Mononuclear cell (primary cell): Measurements from ENCODE around the gene GRPR. TPM values are rescaled to one million over a fixed set of nuclear protein-coding genes. Genes with fewer than 3 reads are reported as not detected.

Experiments
- H3K27me3 ChIP-seq: 2 replicates; pipeline ENCODE4 v1.6.0; 2011; ENCODE audit warnings: low read length, control low read depth; ENCODE audit not compliant: insufficient read depth
- H3K4me1 ChIP-seq: 2 replicates; pipeline ENCODE4 v1.5.1; 2011; ENCODE audit warnings: mild to moderate bottlenecking, low read length, control low read depth; ENCODE audit not compliant: insufficient read depth
- H3K4me3 ChIP-seq: 2 replicates; pipeline ENCODE4 v1.5.1; 2011; ENCODE audit warnings: mild to moderate bottlenecking, low read length, moderate library complexity
- H3K9me3 ChIP-seq: 2 replicates; pipeline ENCODE4 v1.5.1; 2011; ENCODE audit warnings: low read depth, mild to moderate bottlenecking, control low read depth, low read length
- total RNA-seq: library from RNA; depleted of rRNA; stranded (reverse); fragments of >200 nt; gene quantifications from one replicate; pipeline ENCODE4 v1.2.3, GENCODE V29; 2012

The GRPR gene
- total RNA-seq, 1 donor = 0.21 TPM

DNA sequence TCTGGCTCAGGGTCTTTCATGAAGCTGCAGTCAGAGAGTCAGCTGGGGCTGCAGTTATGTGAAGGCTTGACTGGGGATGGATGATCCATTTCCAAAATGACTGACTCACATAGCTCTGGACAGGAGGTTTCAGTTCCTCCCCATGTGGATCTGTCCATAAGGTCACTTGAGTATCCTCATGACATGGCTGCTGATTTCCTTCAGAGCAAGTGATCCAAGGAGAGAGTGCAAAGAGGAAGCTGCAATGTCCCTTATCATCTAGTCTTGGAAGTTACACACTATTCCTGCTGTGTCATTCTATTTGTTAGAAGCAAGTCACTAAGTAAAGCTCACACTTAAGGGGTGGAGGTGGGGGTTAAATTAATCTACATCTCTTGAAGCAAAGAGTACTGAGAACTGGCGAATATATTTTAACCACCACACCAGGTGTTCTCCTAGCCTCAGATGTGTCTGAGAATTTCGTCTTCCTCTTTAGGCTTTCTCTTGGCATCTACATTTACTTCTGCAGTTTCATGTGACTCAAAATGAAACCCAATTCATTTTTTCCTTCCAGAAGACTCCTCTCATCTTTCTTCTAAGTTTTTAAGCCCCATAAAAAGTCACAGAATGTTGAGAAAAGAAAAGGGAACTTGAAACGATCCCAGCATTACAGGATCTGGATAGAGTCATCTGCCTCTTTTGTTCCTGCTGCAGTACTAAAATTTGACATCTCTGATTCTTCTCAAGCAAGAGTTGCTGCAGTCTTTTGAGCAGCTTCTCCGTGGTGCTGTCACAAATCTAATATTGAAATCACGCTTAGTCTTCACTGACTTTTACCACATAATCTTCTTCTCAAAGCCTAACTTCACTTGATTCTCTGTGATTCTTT is 3.8 kb upstream of the GRPR start:
- Histone ChIP-seq H3K4me1 (peaks cover 29% of the 10 kb centered on the region), H3K27me3 (peaks cover 2% of the 10 kb centered on the region), H3K4me3 (no peak overlapping the region), H3K9me3 (no peaks in the 10 kb centered on the region)

DNA sequence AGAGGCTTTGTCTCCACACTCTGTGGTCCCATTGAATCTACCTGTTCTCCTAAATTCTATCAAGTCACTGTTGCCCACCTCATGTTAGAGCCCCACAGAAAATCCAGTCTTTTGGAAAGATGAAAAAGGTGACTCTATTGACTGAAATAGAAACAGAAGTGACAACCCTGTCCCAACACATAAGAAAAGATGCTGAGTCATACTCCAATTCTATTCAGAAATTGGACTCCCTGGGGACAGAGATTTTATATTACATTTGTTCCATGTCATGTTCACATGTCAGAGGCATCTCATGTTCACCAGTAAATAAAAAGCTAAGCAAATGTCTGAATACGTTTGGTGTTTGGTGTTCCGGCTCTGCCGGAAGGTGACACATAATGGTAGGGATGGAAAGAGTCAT is 2.9 kb upstream of the GRPR start:
- H3K9me3 ChIP-seq = no peaks in the 10 kb centered on the region
- no peak overlapping the region for H3K4me3 ChIP-seq
- H3K27me3 ChIP-seq = peaks cover 2% of the 10 kb centered on the region
- H3K4me1 ChIP-seq = peaks cover 21% of the 10 kb centered on the region

DNA sequence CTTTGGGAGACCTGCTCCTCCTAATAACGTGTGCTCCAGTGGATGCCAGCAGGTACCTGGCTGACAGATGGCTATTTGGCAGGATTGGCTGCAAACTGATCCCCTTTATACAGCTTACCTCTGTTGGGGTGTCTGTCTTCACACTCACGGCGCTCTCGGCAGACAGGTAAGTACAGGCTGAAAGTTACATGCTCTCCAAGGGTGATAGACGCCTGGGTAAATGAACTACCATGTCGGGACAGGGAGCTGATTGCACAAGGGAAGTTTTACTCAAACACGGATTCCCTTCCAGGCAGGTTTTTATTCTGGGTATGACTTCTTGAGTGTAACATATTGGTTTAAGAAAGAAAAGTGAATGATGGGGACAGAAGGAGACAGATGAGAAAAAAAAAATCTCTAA is 836 bp downstream of the GRPR start:
- Histone ChIP-seq H3K27me3 (peaks cover 6% of the 10 kb centered on the region), H3K4me3 (no peak overlapping the region), H3K4me1 (peaks cover 20% of the 10 kb centered on the region), H3K9me3 (no peaks in the 10 kb centered on the region)

DNA sequence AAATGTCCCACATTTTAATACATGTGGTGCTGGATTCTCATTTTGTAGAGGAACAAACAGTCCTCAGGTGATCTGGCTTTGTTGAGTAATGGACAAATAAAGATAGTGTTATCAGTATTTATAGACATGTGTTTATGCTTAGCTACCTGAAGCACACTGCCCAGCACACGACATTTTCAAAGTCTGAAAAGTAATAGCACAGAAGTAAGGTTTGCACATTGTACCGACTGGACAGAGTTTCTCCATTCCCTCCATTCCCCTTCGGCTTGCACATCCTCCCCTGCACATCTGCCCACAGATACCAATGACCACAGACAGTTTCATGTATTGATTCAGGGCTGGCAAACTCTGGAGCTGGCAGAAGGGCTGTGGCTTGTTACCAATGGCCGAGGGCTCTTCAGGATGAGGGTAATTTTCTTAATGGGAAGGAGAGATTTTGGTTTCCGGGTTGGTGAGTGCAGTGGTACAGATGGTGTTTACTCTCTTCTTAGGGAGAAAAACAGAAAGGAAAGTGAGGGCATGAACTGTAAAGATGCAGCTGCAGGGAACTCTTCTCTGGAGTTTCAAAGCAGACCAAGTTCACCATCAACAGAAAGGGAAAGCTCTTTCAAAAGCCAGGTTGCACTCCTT is 2.3 kb downstream of the GRPR start:
- H3K27me3 ChIP-seq = peaks cover 6% of the 10 kb centered on the region

DNA sequence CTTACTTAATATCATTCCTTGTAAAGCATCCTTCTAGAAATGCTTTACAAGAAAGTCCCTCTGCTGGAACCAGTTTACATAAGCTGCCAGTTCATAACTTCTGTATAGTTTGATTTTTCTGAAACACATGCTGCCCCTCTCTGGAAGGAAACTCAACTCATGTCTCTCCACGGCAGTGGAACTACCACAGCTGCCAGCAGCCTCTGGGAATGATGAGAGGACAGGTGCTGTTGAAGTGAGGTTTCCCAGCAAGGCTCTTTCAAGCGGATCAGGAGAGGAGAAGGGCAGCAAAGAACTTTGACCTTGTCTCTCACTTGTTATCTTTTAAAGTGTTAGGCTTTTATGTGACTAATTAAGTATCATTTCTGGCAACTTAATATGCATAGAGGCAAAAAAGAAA is 7.3 kb downstream of the GRPR start:
- Histone ChIP-seq H3K4me3 (no peak overlapping the region), H3K4me1 (no peaks in the 10 kb centered on the region), H3K9me3 (no peaks in the 10 kb centered on the region), H3K27me3 (peaks cover 2% of the 10 kb centered on the region)

More for the DNA sequence above, 2.3 kb downstream of the GRPR start:
- no peaks in the 10 kb centered on the region for H3K9me3 ChIP-seq
- no peak overlapping the region for H3K4me3 ChIP-seq
- H3K4me1 ChIP-seq = peaks cover 11% of the 10 kb centered on the region

DNA sequence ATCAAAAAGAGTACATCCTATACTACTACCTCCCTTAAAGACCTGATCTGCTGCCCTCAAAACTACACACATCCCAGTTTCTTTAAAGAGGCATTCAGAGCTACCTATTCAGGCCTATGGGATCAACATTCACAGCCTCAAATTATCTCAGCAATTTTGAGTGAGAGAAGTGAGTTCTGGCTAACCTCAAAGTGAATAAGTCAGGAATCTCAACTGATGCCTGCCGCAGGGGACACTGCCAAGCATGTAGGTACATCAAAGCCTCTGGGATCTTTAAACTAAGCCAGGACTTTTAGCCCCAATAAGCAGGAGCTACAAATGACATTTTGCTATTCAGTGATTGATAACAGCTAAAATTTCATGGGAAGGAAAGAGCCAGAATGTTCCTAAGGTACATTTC is 11.6 kb downstream of the GRPR start:
- Histone ChIP-seq H3K4me3 (no peak overlapping the region), H3K27me3 (no peaks in the 10 kb centered on the region), H3K9me3 (no peaks in the 10 kb centered on the region), H3K4me1 (no peaks in the 10 kb centered on the region)

DNA sequence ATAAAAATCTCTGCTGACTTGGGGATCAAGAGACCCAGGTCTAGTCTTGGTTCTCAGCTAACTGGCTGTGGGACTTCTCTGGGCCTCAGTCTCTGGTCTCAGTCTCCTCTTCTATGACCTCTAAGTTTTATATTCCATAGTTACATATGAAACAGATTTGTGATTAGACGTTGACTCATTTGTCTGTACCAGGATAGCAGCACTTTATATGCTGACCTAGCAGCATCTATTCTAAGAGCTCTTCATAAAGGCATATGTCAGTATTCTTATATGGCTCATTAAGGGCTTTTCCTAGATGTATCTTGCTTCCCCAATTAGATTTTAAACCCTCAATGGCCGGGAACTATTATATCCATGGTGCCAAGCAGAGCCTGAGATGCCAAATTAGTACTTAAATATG is 12.7 kb downstream of the GRPR start:
- no peak overlapping the region for H3K4me3 ChIP-seq
- H3K9me3 ChIP-seq = no peaks in the 10 kb centered on the region
- H3K4me1 ChIP-seq = no peaks in the 10 kb centered on the region
- H3K27me3 ChIP-seq = no peaks in the 10 kb centered on the region

DNA sequence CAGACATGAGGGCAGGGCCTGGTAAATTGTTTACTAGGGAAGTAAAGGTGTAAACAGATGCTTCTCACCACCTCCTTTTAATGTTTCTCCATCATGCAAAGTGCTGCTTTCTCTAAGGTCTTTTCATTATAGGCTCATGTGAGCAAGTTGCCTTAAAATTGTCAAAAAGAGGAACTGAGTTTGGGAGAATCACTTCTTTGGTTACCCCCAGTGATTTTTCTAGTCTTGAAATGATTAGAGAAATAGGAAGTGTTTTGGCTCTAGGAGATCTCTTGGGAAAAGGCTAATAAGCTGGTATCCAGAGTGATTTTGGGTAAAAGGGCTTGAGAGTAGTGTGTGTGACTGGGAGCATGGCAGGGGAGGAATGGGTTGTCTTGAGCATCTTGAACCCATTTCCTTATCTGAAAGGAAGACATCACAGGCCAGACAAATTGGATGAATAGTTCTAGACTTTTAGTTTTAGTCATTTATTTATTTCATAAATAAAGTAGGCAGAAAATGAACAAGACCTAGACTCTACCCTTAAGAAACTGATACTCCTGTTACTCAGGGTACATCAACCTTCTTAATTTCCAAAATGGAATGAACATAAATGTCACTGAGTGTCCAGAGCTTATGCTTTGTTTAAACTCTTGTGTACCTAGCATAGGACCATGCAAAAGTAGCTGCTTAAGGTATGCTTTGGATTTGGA is 14.2 kb downstream of the GRPR start:
- Histone ChIP-seq H3K4me3 (no peak overlapping the region), H3K4me1 (no peaks in the 10 kb centered on the region), H3K27me3 (no peaks in the 10 kb centered on the region), H3K9me3 (no peaks in the 10 kb centered on the region)

DNA sequence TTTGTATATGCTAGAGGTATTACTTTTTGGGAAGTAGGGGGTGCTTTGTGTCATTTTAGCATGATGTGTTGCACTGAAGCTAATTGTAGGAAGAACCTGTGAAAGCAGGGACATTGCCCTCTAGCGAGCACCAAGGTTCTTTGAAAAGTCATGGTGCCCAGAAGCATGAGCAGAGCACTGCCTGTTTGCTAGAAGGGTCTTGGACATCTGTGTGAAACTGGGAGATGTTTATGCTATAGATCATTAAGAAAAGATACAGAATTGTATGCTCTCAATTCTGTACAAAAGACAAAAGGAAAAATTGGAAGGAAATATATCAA is 14.7 kb downstream of the GRPR start:
- H3K9me3 ChIP-seq = no peaks in the 10 kb centered on the region
- no peaks in the 10 kb centered on the region for H3K27me3 ChIP-seq
- H3K4me1 ChIP-seq = no peaks in the 10 kb centered on the region
- no peak overlapping the region for H3K4me3 ChIP-seq

DNA sequence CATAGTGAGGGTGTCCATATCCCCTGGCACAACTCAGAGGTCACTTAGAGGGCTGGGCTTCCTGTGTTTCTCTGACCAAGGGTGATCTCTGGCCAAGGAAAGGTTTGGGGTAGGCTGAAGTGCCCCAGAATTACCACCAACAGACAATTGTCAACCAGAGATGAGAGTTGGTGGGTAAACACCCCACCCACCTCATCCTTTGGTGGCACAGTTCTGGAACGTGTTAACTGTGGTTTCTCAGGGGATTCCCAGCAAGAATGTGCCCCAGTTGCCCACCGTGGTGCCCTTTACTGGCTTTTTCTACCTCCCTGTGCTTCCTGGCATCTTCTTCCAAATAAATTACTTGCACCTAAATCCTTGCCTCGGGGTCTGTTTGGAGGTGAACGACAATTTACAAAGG is 17.1 kb downstream of the GRPR start:
- Histone ChIP-seq H3K9me3 (no peaks in the 10 kb centered on the region), H3K27me3 (no peaks in the 10 kb centered on the region), H3K4me3 (no peak overlapping the region), H3K4me1 (no peaks in the 10 kb centered on the region)

DNA sequence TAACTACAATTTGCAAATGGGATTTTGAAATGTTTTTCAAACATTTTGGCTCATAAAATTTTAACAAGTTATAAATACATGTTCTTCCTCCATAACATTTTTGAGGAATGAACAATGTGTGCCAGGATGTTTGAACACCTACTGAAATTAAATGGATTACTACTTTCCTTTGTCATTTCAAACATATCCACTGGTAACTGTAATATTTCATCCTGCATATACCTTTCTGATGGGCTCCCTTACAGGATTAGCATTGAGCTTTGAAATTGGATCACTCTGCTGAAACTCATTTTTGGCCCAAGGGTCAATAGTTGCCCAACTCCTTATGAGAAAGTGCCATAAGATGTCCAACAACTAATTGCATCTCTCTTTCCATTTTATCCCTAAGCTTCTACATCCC is 17.6 kb downstream of the GRPR start:
- no peaks in the 10 kb centered on the region for H3K27me3 ChIP-seq
- no peaks in the 10 kb centered on the region for H3K4me1 ChIP-seq
- no peaks in the 10 kb centered on the region for H3K9me3 ChIP-seq
- H3K4me3 ChIP-seq = no peak overlapping the region

DNA sequence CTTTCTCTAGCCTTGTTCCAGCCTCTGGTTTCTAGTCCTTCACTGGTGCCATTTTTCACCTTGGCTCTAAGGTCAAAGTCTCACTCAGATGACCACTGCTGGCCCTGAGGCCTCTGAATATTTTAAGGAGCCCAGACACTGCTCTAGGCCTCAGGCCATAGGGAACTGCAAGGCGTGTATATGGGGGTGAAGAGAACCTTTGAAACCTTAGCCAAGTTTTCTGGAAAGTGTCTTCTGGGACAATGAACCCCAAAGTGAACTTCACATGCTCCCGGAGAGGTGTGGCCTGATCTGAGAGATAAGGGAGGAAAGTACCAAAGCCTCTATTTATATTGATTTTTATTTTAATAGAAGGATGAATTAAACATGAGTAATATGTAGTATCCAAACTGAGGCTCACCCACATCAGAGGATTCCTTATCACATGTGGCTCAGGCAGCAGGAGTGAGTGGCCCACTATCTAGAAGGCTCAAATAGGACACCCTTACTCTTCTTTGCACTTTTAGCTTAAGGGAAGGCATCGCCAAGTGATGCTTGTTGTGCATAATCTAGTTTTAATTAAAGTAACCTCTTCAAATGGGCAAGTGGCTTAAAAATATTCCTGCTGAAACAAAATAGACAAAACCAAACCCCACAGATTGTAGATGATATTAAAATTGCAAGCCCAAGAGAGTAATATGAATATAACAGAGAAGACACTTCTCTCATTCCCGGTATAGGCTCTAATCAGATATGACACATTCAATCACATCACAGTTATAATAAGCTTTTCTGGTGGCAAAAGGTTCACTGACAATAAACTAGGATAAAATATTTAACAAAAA is 18.3 kb downstream of the GRPR start:
- Histone ChIP-seq H3K4me3 (no peak overlapping the region), H3K9me3 (no peaks in the 10 kb centered on the region), H3K4me1 (no peaks in the 10 kb centered on the region), H3K27me3 (no peaks in the 10 kb centered on the region)

DNA sequence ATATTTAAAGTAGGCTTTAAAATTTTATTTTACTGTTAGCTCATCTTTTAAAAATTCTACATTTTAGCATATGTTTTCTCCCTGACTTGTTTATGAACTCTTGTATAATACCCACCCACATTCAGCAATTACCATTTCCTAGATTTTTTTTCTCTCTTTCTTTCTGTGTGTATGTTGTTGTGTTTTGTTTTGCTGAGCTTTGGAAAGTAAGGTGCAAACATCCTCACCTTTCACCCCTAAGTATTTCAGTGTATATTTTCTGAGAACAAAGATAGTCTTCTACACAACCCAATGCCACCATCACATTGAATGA is 18.8 kb downstream of the GRPR start:
- Histone ChIP-seq H3K9me3 (no peaks in the 10 kb centered on the region), H3K4me1 (no peaks in the 10 kb centered on the region), H3K4me3 (no peak overlapping the region), H3K27me3 (no peaks in the 10 kb centered on the region)

DNA sequence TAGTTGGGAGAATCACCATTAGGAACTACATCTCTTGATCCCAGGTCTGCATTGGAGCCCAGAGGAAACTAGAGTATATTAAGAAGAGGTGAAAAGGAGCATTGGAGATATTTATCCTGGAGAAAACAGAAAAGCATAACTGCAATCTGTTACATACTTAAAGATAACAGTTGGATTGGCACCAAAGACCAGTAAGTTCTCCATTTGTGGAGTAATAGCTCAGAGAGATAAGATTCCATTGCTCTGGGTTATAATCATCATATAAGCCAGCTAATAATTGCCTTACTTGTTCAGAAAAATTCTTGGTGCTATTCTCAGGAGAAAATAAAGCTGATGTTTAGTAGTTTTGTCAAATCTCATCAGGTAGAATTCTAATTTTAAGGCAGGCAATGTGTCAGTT is 20.6 kb downstream of the GRPR start:
- H3K27me3 ChIP-seq = no peaks in the 10 kb centered on the region
- H3K4me1 ChIP-seq = no peaks in the 10 kb centered on the region
- no peak overlapping the region for H3K4me3 ChIP-seq
- H3K9me3 ChIP-seq = no peaks in the 10 kb centered on the region

DNA sequence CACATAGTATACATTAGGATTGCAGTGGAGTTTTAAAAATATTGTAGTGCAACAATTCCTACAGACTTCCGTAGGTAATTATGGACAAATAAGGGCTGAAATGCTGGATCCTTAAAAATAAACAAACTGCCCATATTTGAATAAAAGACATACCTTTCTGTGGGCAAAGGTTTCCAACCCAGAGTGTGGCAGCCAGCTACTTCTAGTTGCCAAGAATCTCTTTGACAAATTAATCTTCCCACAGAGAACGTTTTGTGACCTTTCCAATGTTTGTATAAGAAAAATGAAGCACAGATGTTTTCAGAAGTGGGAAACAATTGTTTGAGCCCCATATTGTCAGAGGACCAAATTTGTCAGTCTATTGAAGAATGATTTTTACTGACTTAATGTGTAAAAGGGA is 21.1 kb downstream of the GRPR start:
- Histone ChIP-seq H3K27me3 (no peaks in the 10 kb centered on the region), H3K4me3 (no peak overlapping the region), H3K4me1 (no peaks in the 10 kb centered on the region), H3K9me3 (no peaks in the 10 kb centered on the region)
